T-helper 2 cell (primary cell): Measurements from ENCODE around the gene OR2B6.

Experiments
- DNase-seq, 5 experiments: peaks; one replicate each; pipeline versions ENCODE4 v3.0.0 to v3.0.0-alpha.2; 2012 to 2022

OR2B6 gene

GRCh38 chr6:28000351-28001045, 43.5 kb downstream of the OR2B6 start:
- no peak for DNase-seq

GRCh38 chr6:28001351-28001750, 44.3 kb downstream of the OR2B6 start:
- no peak for DNase-seq

GRCh38 chr6:28001751-28002150, 44.7 kb downstream of the OR2B6 start:
- no peak for DNase-seq

GRCh38 chr6:28002161-28002560, 45.1 kb downstream of the OR2B6 start:
- DNase-seq = no peak

GRCh38 chr6:28003059-28003458, 46.0 kb downstream of the OR2B6 start:
- no peak for DNase-seq

- no peak for DNase-seq
These were observed 46.6 kb downstream of the OR2B6 start for GRCh38 chr6:28003661-28004060.

GRCh38 chr6:28004350-28005151, 47.5 kb downstream of the OR2B6 start:
- DNase-seq = no peak

GRCh38 chr6:28005152-28005890, 48.3 kb downstream of the OR2B6 start:
- DNase-seq = no peak

- DNase-seq = no peak
These were observed 48.9 kb downstream of the OR2B6 start for GRCh38 chr6:28005975-28006374.
